Liver (tissue), 9 donors: Measurements from ENCODE around the gene NCAPH2. TPM values are rescaled to one million over a fixed set of nuclear protein-coding genes. Genes with fewer than 3 reads are reported as not detected.

Source experiments
- DNase-seq: peaks from one replicate; pipeline ENCODE4 v3.0.0-alpha.2; 2017; ENCODE audit warnings: low spot score
- H3K27ac ChIP-seq, 2 donors: one replicate each; pipeline ENCODE4 v1.7.0; 2013; ENCODE audit warnings: inconsistent platforms in 2 of 2, low read length in 2 of 2, control low read depth in 1 of 2, low read depth in 1 of 2, mild to moderate bottlenecking in 1 of 2
- H3K27me3 ChIP-seq, 4 donors: one replicate each; pipeline versions ENCODE4 v1.6.1 to v1.7.0; 2013; ENCODE audit warnings: low read length in 3 of 4, inconsistent platforms in 1 of 4, mild to moderate bottlenecking in 1 of 4, moderate library complexity in 1 of 4; ENCODE audit not compliant: control insufficient read depth in 4 of 4, insufficient read depth in 4 of 4
- H3K36me3 ChIP-seq, 4 donors: one replicate each; pipeline versions ENCODE4 v1.6.1 to v1.7.0; 2013; ENCODE audit warnings: low read length in 3 of 4, mild to moderate bottlenecking in 3 of 4, low read depth in 1 of 4, moderate library complexity in 1 of 4; ENCODE audit not compliant: control insufficient read depth in 4 of 4, insufficient read depth in 3 of 4
- H3K4me1 ChIP-seq, 4 donors: one replicate each; pipeline versions ENCODE4 v1.6.1 to v1.7.0; 2013; ENCODE audit warnings: low read length in 3 of 4, mild to moderate bottlenecking in 3 of 4, moderate library complexity in 1 of 4; ENCODE audit not compliant: control insufficient read depth in 4 of 4, insufficient read depth in 4 of 4
- H3K4me3 ChIP-seq, 3 donors: one replicate each; pipeline versions ENCODE4 v1.6.1 to v1.7.0; 2013; ENCODE audit warnings: low read length in 3 of 3, control low read depth in 1 of 3, low read depth in 1 of 3, mild to moderate bottlenecking in 1 of 3
- H3K9ac ChIP-seq, 2 donors: one replicate each; pipeline ENCODE4 v1.7.0; 2013; ENCODE audit warnings: low read length in 2 of 2, mild to moderate bottlenecking in 2 of 2, moderate library complexity in 2 of 2, control low read depth in 1 of 2, low read depth in 1 of 2
- H3K9me3 ChIP-seq, 4 donors: one replicate each; pipeline versions ENCODE4 v1.6.1 to v1.7.0; 2013; ENCODE audit warnings: low read length in 3 of 4; ENCODE audit not compliant: control insufficient read depth in 4 of 4
- CTCF ChIP-seq: fragments of 150-350 bp; IDR thresholded peaks from 2 replicates; pipeline ENCODE4 v1.5.1; 2017; ENCODE audit warnings: improper control_type of control experiment, low read depth, low read length; ENCODE audit not compliant: missing input control
- FOXA1 ChIP-seq: IDR thresholded peaks from 2 replicates; pipeline ENCODE4 v1.6.1; 2016; ENCODE audit warnings: antibody characterized with exemption
- FOXA2 ChIP-seq: IDR thresholded peaks from 2 replicates; pipeline ENCODE4 v1.6.1; 2016; ENCODE audit warnings: antibody characterized with exemption
- GABPA ChIP-seq, 2 donors: IDR thresholded peaks in 1 of 2; conservative IDR thresholded peaks in 1 of 2; 2 replicates each; pipeline ENCODE4 v1.6.1; 2016; ENCODE audit warnings: antibody characterized with exemption in 2 of 2, mild to moderate bottlenecking in 1 of 2, moderate library complexity in 1 of 2
- HNF4A ChIP-seq, 2 donors: conservative IDR thresholded peaks; 2 replicates each; pipeline ENCODE4 v1.6.1; 2016; ENCODE audit warnings: antibody characterized with exemption in 2 of 2, mild to moderate bottlenecking in 2 of 2
- JUND ChIP-seq, 2 donors: IDR thresholded peaks; 2 replicates each; pipeline ENCODE4 v1.6.1; 2016; ENCODE audit warnings: antibody characterized with exemption in 2 of 2
- MAX ChIP-seq: IDR thresholded peaks from 2 replicates; pipeline ENCODE4 v1.6.1; 2016; ENCODE audit warnings: antibody characterized with exemption
- NR2F2 ChIP-seq: IDR thresholded peaks from 2 replicates; pipeline ENCODE4 v1.6.1; 2016; ENCODE audit warnings: antibody characterized with exemption
- RAD21 ChIP-seq, 2 donors: IDR thresholded peaks; 2 replicates each; pipeline ENCODE4 v1.6.1; 2016; ENCODE audit warnings: antibody characterized with exemption in 2 of 2, mild to moderate bottlenecking in 2 of 2
- REST ChIP-seq: IDR thresholded peaks from 2 replicates; pipeline ENCODE4 v1.6.1; 2016; ENCODE audit warnings: antibody characterized with exemption, mild to moderate bottlenecking
- SP1 ChIP-seq: IDR thresholded peaks from 2 replicates; pipeline ENCODE4 v1.6.1; 2018; ENCODE audit warnings: antibody characterized with exemption, mild to moderate bottlenecking
- TAF1 ChIP-seq: conservative IDR thresholded peaks from 2 replicates; pipeline ENCODE4 v1.6.1; 2016; ENCODE audit warnings: antibody characterized with exemption, mild to moderate bottlenecking
- YY1 ChIP-seq: IDR thresholded peaks from 2 replicates; pipeline ENCODE4 v1.6.1; 2016; ENCODE audit warnings: antibody characterized with exemption, mild to moderate bottlenecking
- ZBTB33 ChIP-seq: IDR thresholded peaks from 2 replicates; pipeline ENCODE4 v1.6.1; 2016; ENCODE audit warnings: antibody characterized with exemption
- WGBS: extraction: QIAGEN DNeasy Blood & Tissue Kit; methylation state at CpG from one replicate; pipeline ENCODE4 v1.1.7; 2013; 5-methylcytosine and 5-hydroxymethylcytosine counted together
- polyA plus RNA-seq, 2 donors: library from polyadenylated mRNA; stranded (reverse) in 1 of 2; unstranded in 1 of 2; fragments of 200-250 nt in 1 of 2; fragments of >200 nt in 1 of 2; fragmentation: Nextera tagmentation in 1 of 2; extraction: Ambion mirVana in 1 of 2; gene quantifications; one replicate each; pipeline versions ENCODE4 v1.2.1 to v1.2.3, GENCODE V29; 2013 to 2015
- total RNA-seq, 2 donors: library from RNA; depleted of rRNA; stranded (reverse); fragments of >200 nt; gene quantifications; one replicate each; pipeline ENCODE4 v1.2.3, GENCODE V29; 2014
- donor health status: healthy.
- donor health status: healthy.
- donor health status: healthy.
- donor health status: healthy.
- donor health status: healthy.

Gene NCAPH2
- total and polyA plus RNA-seq, 4 donors, result 12.0 to 30.8 (median 13.9) TPM

- peaks cover 24 to 92% (median 37%) of the 10 kb centered on the region in 4 donors for H3K36me3 ChIP-seq
- TF ChIP-seq HNF4A (conservative IDR thresholded peaks at IDR 0.05) (no peak), FOXA1 (no peak), RAD21 (IDR thresholded peaks at IDR 0.05) (no peak), MAX (no peak), NR2F2 (no peak), JUND (IDR thresholded peaks at IDR 0.05) (no peak), SP1 (no peak), TAF1 (no peak), ZBTB33 (no peak), CTCF (no peak), REST (no peak), YY1 (no peak), FOXA2 (no peak), GABPA (IDR thresholded peaks at IDR 0.05 in 1 of 2, conservative IDR thresholded peaks at IDR 0.05 in 1 of 2) (no peak)
- no peaks in the 10 kb centered on the region for H3K9me3 ChIP-seq
- 97% methylated on average over 30 of the region's 30 CpGs for WGBS
- H3K27ac ChIP-seq, result no peak overlapping the region
- no peak for DNase-seq
- no peak overlapping the region for H3K9ac ChIP-seq
- no peaks in the 10 kb centered on the region for H3K4me1 ChIP-seq
- H3K27me3 ChIP-seq, result no peaks in the 10 kb centered on the region
- H3K4me3 ChIP-seq, result no peak overlapping the region
Observed at GRCh38 chr22:50461979-50462540, 46.0 kb upstream of the NCAPH2 start.

- TF ChIP-seq GABPA (IDR thresholded peaks at IDR 0.05 in 1 of 2, conservative IDR thresholded peaks at IDR 0.05 in 1 of 2) (no peak), FOXA2 (no peak)
- Histone ChIP-seq H3K9ac (no peak overlapping the region), H3K27me3 (no peaks in the 10 kb centered on the region), H3K4me1 (no peaks in the 10 kb centered on the region), H3K36me3 (peaks cover 25 to 86% (median 35%) of the 10 kb centered on the region in 4 donors), H3K27ac (no peak overlapping the region), H3K9me3 (no peaks in the 10 kb centered on the region), H3K4me3 (no peak overlapping the region)
- DNase-seq, result no peak
- 95% methylated on average over 28 of the region's 28 CpGs for WGBS
Observed at GRCh38 chr22:50463188-50463900, 44.7 kb upstream of the NCAPH2 start.
